ENCODE measurements around the gene PCDH9.

DNA sequence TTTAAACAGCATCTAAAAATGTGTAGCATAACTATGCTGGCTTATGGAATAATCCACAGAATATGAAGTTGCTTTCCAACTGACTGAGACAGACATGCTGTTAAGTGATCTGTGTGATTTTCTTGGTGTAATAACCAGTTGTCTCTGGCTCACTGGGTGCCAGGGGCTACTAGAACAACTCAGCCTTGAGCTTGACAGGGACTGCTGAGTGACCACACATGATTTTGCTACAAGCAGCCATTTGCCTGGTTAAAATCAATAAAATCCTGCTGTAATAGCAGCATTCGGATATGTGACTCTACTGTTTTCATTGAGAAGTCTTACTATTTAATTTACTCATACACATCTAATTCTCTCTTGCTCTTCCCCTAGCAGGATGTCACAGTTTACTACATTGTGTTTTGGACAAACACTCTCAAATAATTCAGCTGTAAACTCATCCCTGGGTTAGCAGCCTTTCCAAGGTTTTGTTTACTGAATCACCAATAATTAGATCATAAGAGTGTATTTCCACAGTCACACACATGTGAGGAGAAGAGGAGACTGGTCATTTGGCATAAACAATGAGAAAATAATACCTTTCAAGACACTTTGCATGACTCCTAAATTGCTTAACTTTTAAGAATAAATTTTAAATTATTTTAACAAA is 426.2 kb downstream of the PCDH9 start:
- TF ChIP-seq, protein P1, sequence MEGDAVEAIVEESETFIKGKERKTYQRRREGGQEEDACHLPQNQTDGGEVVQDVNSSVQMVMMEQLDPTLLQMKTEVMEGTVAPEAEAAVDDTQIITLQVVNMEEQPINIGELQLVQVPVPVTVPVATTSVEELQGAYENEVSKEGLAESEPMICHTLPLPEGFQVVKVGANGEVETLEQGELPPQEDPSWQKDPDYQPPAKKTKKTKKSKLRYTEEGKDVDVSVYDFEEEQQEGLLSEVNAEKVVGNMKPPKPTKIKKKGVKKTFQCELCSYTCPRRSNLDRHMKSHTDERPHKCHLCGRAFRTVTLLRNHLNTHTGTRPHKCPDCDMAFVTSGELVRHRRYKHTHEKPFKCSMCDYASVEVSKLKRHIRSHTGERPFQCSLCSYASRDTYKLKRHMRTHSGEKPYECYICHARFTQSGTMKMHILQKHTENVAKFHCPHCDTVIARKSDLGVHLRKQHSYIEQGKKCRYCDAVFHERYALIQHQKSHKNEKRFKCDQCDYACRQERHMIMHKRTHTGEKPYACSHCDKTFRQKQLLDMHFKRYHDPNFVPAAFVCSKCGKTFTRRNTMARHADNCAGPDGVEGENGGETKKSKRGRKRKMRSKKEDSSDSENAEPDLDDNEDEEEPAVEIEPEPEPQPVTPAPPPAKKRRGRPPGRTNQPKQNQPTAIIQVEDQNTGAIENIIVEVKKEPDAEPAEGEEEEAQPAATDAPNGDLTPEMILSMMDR (conservative IDR thresholded peaks at IDR 0.05; ENCODE audit: low read length), result no peak
- TF ChIP-seq EZH2phosphoT487 (IDR thresholded peaks at IDR 0.05; ENCODE audit: borderline replicate concordance), result no peak

All from Loucy (cell line).